GM23338 (cell line): Measurements from ENCODE around the gene TRIO. TPM values are rescaled to one million over a fixed set of nuclear protein-coding genes. Genes with fewer than 3 reads are reported as not detected.

ENCODE experiments used
- ATAC-seq: fragments of 200-7000 bp; cut with Tn5 transposase; 3 replicates; pipeline ENCODE4 v1.9.1; 2020
- DNase-seq: peaks from one replicate; pipeline ENCODE4 v3.0.0-alpha.2; 2015; ENCODE audit warnings: low spot score
- H2AFZ ChIP-seq: fragments of 200-600 bp; sonication (generic); 2 replicates; pipeline ENCODE4 v1.8.0; 2016; ENCODE audit warnings: antibody characterized with exemption, mild to moderate bottlenecking, moderate library complexity
- H3F3A ChIP-seq: fragments of 200-600 bp; sonication (generic); replicated peaks from 2 replicates; pipeline ENCODE4 v1.8.0; 2017; ENCODE audit warnings: antibody characterized with exemption, mixed run types, low read depth
- H3K27ac ChIP-seq: fragments of 200-600 bp; sonication (generic); 2 replicates; pipeline ENCODE4 v1.6.1; 2016; ENCODE audit warnings: low read depth
- H3K27me3 ChIP-seq: fragments of 200-600 bp; sonication (generic); 2 replicates; pipeline ENCODE4 v1.8.0; 2016; ENCODE audit warnings: mild to moderate bottlenecking, mixed run types, moderate library complexity; ENCODE audit not compliant: insufficient read depth
- H3K36me3 ChIP-seq: fragments of 200-600 bp; sonication (generic); 2 replicates; pipeline ENCODE4 v1.8.0; 2016; ENCODE audit warnings: mild to moderate bottlenecking; ENCODE audit not compliant: insufficient read depth
- H3K4me1 ChIP-seq: fragments of 200-600 bp; sonication (generic); 2 replicates; pipeline ENCODE4 v1.8.0; 2016; ENCODE audit warnings: mild to moderate bottlenecking, moderate library complexity; ENCODE audit not compliant: insufficient read depth
- H3K4me2 ChIP-seq: fragments of 200-600 bp; sonication (generic); 2 replicates; pipeline ENCODE4 v1.7.1; 2017; ENCODE audit warnings: mixed run types
- H3K4me3 ChIP-seq: fragments of 200-600 bp; sonication (generic); 2 replicates; pipeline ENCODE4 v1.6.1; 2016; ENCODE audit warnings: mixed run types
- H3K79me2 ChIP-seq: fragments of 200-600 bp; sonication (generic); replicated peaks from 2 replicates; pipeline ENCODE4 v1.8.0; 2017; ENCODE audit warnings: mild to moderate bottlenecking; ENCODE audit not compliant: insufficient read depth
- H3K9me2 ChIP-seq: fragments of 200-600 bp; sonication (generic); 2 replicates; pipeline ENCODE4 v1.8.0; 2017; ENCODE audit not compliant: insufficient read depth
- H4K20me1 ChIP-seq: fragments of 200-600 bp; sonication (generic); replicated peaks from 2 replicates; pipeline ENCODE4 v1.8.0; 2017; ENCODE audit warnings: mild to moderate bottlenecking; ENCODE audit not compliant: insufficient read depth
- H3K27ac Mint-ChIP-seq: 2 replicates; pipeline ENCODE4 v1.8.0; 2020; ENCODE audit warnings: inconsistent platforms, mild to moderate bottlenecking, moderate library complexity, mixed read lengths
- H3K27me3 Mint-ChIP-seq: 3 replicates; pipeline ENCODE4 v1.8.0; 2022; ENCODE audit warnings: low read depth, mild to moderate bottlenecking, moderate library complexity, mixed read lengths, inconsistent platforms; ENCODE audit not compliant: insufficient read depth, poor library complexity
- H3K36me3 Mint-ChIP-seq: 3 replicates; pipeline ENCODE4 v1.8.0; 2021; ENCODE audit warnings: low read depth, mild to moderate bottlenecking, inconsistent platforms, moderate library complexity, mixed read lengths
- H3K4me1 Mint-ChIP-seq: 3 replicates; pipeline ENCODE4 v1.8.0; 2020; ENCODE audit warnings: mild to moderate bottlenecking, inconsistent platforms, mixed read lengths
- H3K4me3 Mint-ChIP-seq: 3 replicates; pipeline ENCODE4 v1.8.0; 2021; ENCODE audit warnings: moderate library complexity, mild to moderate bottlenecking, inconsistent platforms, mixed read lengths
- H3K9me3 Mint-ChIP-seq: 3 replicates; pipeline ENCODE4 v1.8.0; 2020; ENCODE audit warnings: moderate library complexity, mild to moderate bottlenecking, inconsistent platforms, mixed read lengths
- CREB1 ChIP-seq: fragments of 250-450 bp; sonication (Bioruptor Pico); IDR thresholded peaks from 2 replicates; pipeline ENCODE4 v1.5.0; 2020; ENCODE audit warnings: low read depth, mild to moderate bottlenecking, moderate library complexity
- EZH2 ChIP-seq: fragments of 200-600 bp; sonication (generic); IDR thresholded peaks from one replicate; pipeline ENCODE4 v1.8.0; 2017; ENCODE audit warnings: antibody characterized with exemption, mild to moderate bottlenecking, low read depth; ENCODE audit not compliant: unreplicated experiment
- EZH2phosphoT487 ChIP-seq: fragments of 200-600 bp; sonication (generic); IDR thresholded peaks from one replicate; pipeline ENCODE4 v1.8.1; 2018; ENCODE audit warnings: antibody characterized with exemption; ENCODE audit not compliant: unreplicated experiment
- JUNB ChIP-seq: IDR thresholded peaks from one replicate; pipeline ENCODE4 v1.6.1; 2016; ENCODE audit warnings: antibody characterized with exemption; ENCODE audit not compliant: unreplicated experiment
- NANOG ChIP-seq: IDR thresholded peaks from 2 replicates; pipeline ENCODE4 v1.6.1; 2016; ENCODE audit warnings: antibody characterized with exemption, borderline replicate concordance
- POLR2AphosphoS5 ChIP-seq: IDR thresholded peaks from 2 replicates; pipeline ENCODE4 v1.6.1; 2016; ENCODE audit warnings: antibody characterized with exemption, low read depth
- REST ChIP-seq: IDR thresholded peaks from one replicate; pipeline ENCODE4 v1.6.1; 2018; ENCODE audit warnings: antibody characterized with exemption; ENCODE audit not compliant: unreplicated experiment
- STAT1 ChIP-seq: IDR thresholded peaks from one replicate; pipeline ENCODE4 v1.6.1; 2016; ENCODE audit warnings: antibody characterized with exemption; ENCODE audit not compliant: unreplicated experiment
- ZNF114 ChIP-seq: fragments of 250-450 bp; sonication (Bioruptor Pico); IDR thresholded peaks from 2 replicates; pipeline ENCODE4 v1.5.0; 2020; ENCODE audit warnings: mild to moderate bottlenecking, moderate library complexity
- ZNF331 ChIP-seq: fragments of 250-450 bp; sonication (Bioruptor Pico); IDR thresholded peaks from 2 replicates; pipeline ENCODE4 v1.5.0; 2020; ENCODE audit warnings: low read depth, mild to moderate bottlenecking, moderate library complexity
- ZNF462 ChIP-seq: fragments of 250-450 bp; sonication (Bioruptor Pico); IDR thresholded peaks from 2 replicates; pipeline ENCODE4 v1.5.0; 2020; ENCODE audit warnings: mild to moderate bottlenecking, moderate library complexity
- polyA plus RNA-seq: library from polyadenylated mRNA; unstranded; fragments of >200 nt; fragmentation: Nextera tagmentation; extraction: Ambion mirVana; gene quantifications from 2 replicates; pipeline ENCODE4 v1.2.1, GENCODE V29; 2016
- total RNA-seq: library from RNA; depleted of rRNA; stranded (reverse); fragments of >200 nt; shearing (Covaris generic); gene quantifications from 2 replicates; pipeline ENCODE4 v1.2.3, GENCODE V29; 2014
- TF ChIP-seq, protein P1 (sequence below), 2 experiments: fragments of 200-600 bp in 1 of 2; sonication (generic) in 1 of 2; conservative IDR thresholded peaks; 2 replicates each; pipeline versions ENCODE4 v1.5.1 to v1.6.1; 2016 to 2017; ENCODE audit warnings: antibody characterized with exemption in 2 of 2, low read depth in 2 of 2, mild to moderate bottlenecking in 2 of 2, moderate library complexity in 1 of 2
- TF ChIP-seq, protein P2 (sequence below): IDR thresholded peaks from 2 replicates; pipeline ENCODE4 v1.6.1; 2016; ENCODE audit warnings: antibody characterized with exemption

The TRIO gene
- total and polyA plus RNA-seq, 2 experiments from 2014 or later = 13.8 to 113 TPM

DNA sequence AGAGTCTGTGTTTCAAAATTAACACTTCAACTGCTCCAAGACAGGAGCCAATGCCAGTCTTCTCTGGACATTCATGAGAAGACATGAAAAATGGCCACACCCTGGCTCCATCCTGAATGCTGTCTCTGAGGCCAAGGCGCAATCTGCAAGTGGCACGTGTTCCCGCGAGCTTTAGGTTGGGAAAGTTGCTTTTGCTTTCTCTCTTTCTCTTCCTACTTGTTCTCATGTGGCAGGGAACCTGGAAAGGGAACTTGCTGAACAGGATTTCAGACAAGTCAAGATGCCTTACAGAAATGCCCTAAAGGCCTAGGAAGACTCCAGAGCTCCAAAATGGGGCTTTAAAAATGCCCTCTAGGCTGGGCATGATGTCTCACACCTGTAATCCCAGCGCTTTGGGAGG lies 346.5 kb downstream of the TRIO start:
- Mint-ChIP-seq H3K27me3 (peaks cover 11% of the 10 kb centered on the region), H3K4me3 (no peak overlapping the region), H3K4me1 (peaks cover 11% of the 10 kb centered on the region), H3K27ac (no peak overlapping the region), H3K9me3 (no peaks in the 10 kb centered on the region; the same call in 2 of the 3 replicates), H3K36me3 (peaks cover 46% of the 10 kb centered on the region)
- Histone ChIP-seq H3K4me3 (no peak overlapping the region), H3K9me2 (no peaks in the 10 kb centered on the region), H3K79me2 (no peaks in the 10 kb centered on the region), H3K27me3 (0 out of 2 replicates have a peak, but pooled peaks cover 5% of the 10 kb centered on the region), H3K4me2 (no peak overlapping the region), H3K36me3 (peaks cover 15% of the 10 kb centered on the region), H3K27ac (no peak overlapping the region), H3K4me1 (peaks cover 4% of the 10 kb centered on the region; the same call in 1 of the 2 replicates), H2AFZ (no peak overlapping the region), H3F3A (0 out of 2 replicates have a peak, but pooled peaks cover 5% of the 10 kb centered on the region), H4K20me1 (no peaks in the 10 kb centered on the region)
- ATAC-seq (no peak), DNase-seq (no peak)
- TF ChIP-seq NANOG (no peak), POLR2AphosphoS5 (no peak), CREB1 (no peak), REST (no peak), STAT1 (no peak), ZNF114 (CRISPR knock-in tag) (no peak), ZNF331 (CRISPR knock-in tag) (no peak), JUNB (no peak), EZH2phosphoT487 (no peak), EZH2 (no peak), ZNF462 (CRISPR knock-in tag) (no peak)
- TF ChIP-seq, protein P1, sequence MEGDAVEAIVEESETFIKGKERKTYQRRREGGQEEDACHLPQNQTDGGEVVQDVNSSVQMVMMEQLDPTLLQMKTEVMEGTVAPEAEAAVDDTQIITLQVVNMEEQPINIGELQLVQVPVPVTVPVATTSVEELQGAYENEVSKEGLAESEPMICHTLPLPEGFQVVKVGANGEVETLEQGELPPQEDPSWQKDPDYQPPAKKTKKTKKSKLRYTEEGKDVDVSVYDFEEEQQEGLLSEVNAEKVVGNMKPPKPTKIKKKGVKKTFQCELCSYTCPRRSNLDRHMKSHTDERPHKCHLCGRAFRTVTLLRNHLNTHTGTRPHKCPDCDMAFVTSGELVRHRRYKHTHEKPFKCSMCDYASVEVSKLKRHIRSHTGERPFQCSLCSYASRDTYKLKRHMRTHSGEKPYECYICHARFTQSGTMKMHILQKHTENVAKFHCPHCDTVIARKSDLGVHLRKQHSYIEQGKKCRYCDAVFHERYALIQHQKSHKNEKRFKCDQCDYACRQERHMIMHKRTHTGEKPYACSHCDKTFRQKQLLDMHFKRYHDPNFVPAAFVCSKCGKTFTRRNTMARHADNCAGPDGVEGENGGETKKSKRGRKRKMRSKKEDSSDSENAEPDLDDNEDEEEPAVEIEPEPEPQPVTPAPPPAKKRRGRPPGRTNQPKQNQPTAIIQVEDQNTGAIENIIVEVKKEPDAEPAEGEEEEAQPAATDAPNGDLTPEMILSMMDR (conservative IDR thresholded peaks at IDR 0.05; ENCODE audit: low read depth in 2 of 2) = no peak
- TF ChIP-seq, protein P2, sequence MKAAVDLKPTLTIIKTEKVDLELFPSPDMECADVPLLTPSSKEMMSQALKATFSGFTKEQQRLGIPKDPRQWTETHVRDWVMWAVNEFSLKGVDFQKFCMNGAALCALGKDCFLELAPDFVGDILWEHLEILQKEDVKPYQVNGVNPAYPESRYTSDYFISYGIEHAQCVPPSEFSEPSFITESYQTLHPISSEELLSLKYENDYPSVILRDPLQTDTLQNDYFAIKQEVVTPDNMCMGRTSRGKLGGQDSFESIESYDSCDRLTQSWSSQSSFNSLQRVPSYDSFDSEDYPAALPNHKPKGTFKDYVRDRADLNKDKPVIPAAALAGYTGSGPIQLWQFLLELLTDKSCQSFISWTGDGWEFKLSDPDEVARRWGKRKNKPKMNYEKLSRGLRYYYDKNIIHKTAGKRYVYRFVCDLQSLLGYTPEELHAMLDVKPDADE = no peak
